Psoas muscle (tissue), 8 donors: Measurements from ENCODE around the gene ADGRF3. TPM values are rescaled to one million over a fixed set of nuclear protein-coding genes. Genes with fewer than 3 reads are reported as not detected.

Experiments
- ATAC-seq, 4 donors: fragments of 200-7000 bp; cut with Tn5 transposase; one replicate each; pipeline ENCODE4 v1.9.1; 2020; ENCODE audit warnings: moderate library complexity in 3 of 4, mild to moderate bottlenecking in 2 of 4
- DNase-seq, 2 donors: peaks; one replicate each; pipeline ENCODE4 v3.0.0-alpha.2; 2020
- H3K27ac ChIP-seq: fragments of 200-600 bp; one replicate; pipeline ENCODE4 v1.8.0; 2022
- H3K27me3 ChIP-seq, 3 donors: fragments of 200-600 bp in 1 of 3; one replicate each; pipeline versions ENCODE4 v1.6.1 to v1.8.0; 2013 to 2022; ENCODE audit warnings: low read length in 2 of 3, mild to moderate bottlenecking in 2 of 3, moderate library complexity in 1 of 3; ENCODE audit not compliant: insufficient read depth in 3 of 3
- H3K36me3 ChIP-seq, 2 donors: fragments of 200-600 bp in 1 of 2; one replicate each; pipeline versions ENCODE4 v1.6.1 to v1.8.0; 2013 to 2022; ENCODE audit warnings: low read depth in 1 of 2, mild to moderate bottlenecking in 1 of 2, moderate library complexity in 1 of 2; ENCODE audit not compliant: insufficient read depth in 1 of 2
- H3K4me1 ChIP-seq: fragments of 200-600 bp; one replicate; pipeline ENCODE4 v1.8.0; 2022
- H3K4me3 ChIP-seq: fragments of 200-600 bp; one replicate; pipeline ENCODE4 v1.8.0; 2022; ENCODE audit warnings: mild to moderate bottlenecking
- H3K9me3 ChIP-seq: fragments of 200-600 bp; one replicate; pipeline ENCODE4 v1.8.0; 2022
- WGBS, 3 donors: extraction: QIAGEN DNeasy Blood & Tissue Kit; methylation state at CpG; one replicate each; pipeline versions ENCODE4 v1.1.6 to v1.1.7; 2013; 5-methylcytosine and 5-hydroxymethylcytosine counted together
- intact Hi-C, 2 donors: fragments of 100-400 bp; cut with DNase I; formaldehyde crosslinking; loops; one replicate each; pipeline versions ENCODE4 v1.11.0 to v1.14.2; 2022
- polyA plus RNA-seq, 3 donors: library from polyadenylated mRNA; stranded (reverse); fragments of 200-250 nt; gene quantifications; one replicate each; pipeline ENCODE4 v1.2.3, GENCODE V29; 2013
- total RNA-seq, 4 donors: library from RNA; stranded (reverse); fragmentation: NEBNext Ultra II Directional in 2 of 4; extraction: Animal tissue kit (Norgen Biotek cat#: 25700) in 2 of 4; gene quantifications; one replicate each; pipeline versions ENCODE4 v1.2.1 to v1.2.4, GENCODE V29; 2021 to 2023
- TF ChIP-seq, protein P1 (sequence below): fragments of 200-600 bp; IDR thresholded peaks from one replicate; pipeline ENCODE4 v1.8.0; 2022; ENCODE audit warnings: antibody characterized with exemption
- donor health status: healthy with polysubstance abuse.
- donor health status: DM: no; HTN: no; CAD: no; lungs with moderate emphysema.
- donor health status: Bipolar disorder and iron deficiency.
- donor health status: healthy.
- donor health status: DM: yes; HTN: yes; CAD: no.
- donor health status: DM: no; HTN: no; CAD: no.
- donor health status: DM: no; HTN: no; CAD: no.
- donor health status: DM: yes; HTN: yes; CAD: no.

ADGRF3 gene
- total and polyA plus RNA-seq, 7 donors: 0.03 to 0.48 (median 0.18) TPM; not detected in 3

GRCh38 chr2:26285931-26286330, 60.7 kb downstream of the ADGRF3 start:
- intact Hi-C loops: no loop called here
- Histone ChIP-seq H3K27me3 (no peaks in the 10 kb centered on the region), H3K36me3 (peaks cover 27 to 100% of the 10 kb centered on the region in 2 donors), H3K4me3 (no peak overlapping the region), H3K4me1 (no peaks in the 10 kb centered on the region), H3K27ac (no peak overlapping the region), H3K9me3 (no peaks in the 10 kb centered on the region)
- DNase-seq: no peak
- no peak for ATAC-seq
- TF ChIP-seq, protein P1, sequence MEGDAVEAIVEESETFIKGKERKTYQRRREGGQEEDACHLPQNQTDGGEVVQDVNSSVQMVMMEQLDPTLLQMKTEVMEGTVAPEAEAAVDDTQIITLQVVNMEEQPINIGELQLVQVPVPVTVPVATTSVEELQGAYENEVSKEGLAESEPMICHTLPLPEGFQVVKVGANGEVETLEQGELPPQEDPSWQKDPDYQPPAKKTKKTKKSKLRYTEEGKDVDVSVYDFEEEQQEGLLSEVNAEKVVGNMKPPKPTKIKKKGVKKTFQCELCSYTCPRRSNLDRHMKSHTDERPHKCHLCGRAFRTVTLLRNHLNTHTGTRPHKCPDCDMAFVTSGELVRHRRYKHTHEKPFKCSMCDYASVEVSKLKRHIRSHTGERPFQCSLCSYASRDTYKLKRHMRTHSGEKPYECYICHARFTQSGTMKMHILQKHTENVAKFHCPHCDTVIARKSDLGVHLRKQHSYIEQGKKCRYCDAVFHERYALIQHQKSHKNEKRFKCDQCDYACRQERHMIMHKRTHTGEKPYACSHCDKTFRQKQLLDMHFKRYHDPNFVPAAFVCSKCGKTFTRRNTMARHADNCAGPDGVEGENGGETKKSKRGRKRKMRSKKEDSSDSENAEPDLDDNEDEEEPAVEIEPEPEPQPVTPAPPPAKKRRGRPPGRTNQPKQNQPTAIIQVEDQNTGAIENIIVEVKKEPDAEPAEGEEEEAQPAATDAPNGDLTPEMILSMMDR: no peak
- WGBS, 3 donors: 88 to 93% (median 91%) methylated on average over 3 of the region's 3 CpGs

- H3K4me1 ChIP-seq: no peaks in the 10 kb centered on the region
- intact Hi-C loops: loop anchor here in 1 of 2 donors (5.0 kb wide), 1 partner anchor 72 kb away; no protein-coding TSS in a partner anchor
- no peaks in the 10 kb centered on the region for H3K9me3 ChIP-seq
- H3K27me3 ChIP-seq: no peaks in the 10 kb centered on the region
- WGBS, 3 donors: 94 to 98% (median 97%) methylated on average over 3 of the region's 3 CpGs
- ATAC-seq: peak in 2 of 4 donors; percentile 26 to 41
- H3K36me3 ChIP-seq: peaks cover 26 to 100% of the 10 kb centered on the region in 2 donors
- DNase-seq: no peak
- no peak overlapping the region for H3K27ac ChIP-seq
- TF ChIP-seq, protein P1: no peak
- no peak overlapping the region for H3K4me3 ChIP-seq
Measured at GRCh38 chr2:26284132-26284531, 62.5 kb downstream of the ADGRF3 start.

- H3K4me1 ChIP-seq: no peaks in the 10 kb centered on the region
- intact Hi-C loops: loop anchor here in 1 of 2 donors (5.0 kb wide), 1 partner anchor 71 kb away; no protein-coding TSS in a partner anchor
- TF ChIP-seq, protein P1: no peak
- WGBS, 3 donors: 88 to 93% (median 90%) methylated on average over 2 of the region's 2 CpGs
- H3K9me3 ChIP-seq: no peaks in the 10 kb centered on the region
- no peaks in the 10 kb centered on the region for H3K27me3 ChIP-seq
- H3K27ac ChIP-seq: no peak overlapping the region
- no peak overlapping the region for H3K4me3 ChIP-seq
- peaks cover 26 to 100% of the 10 kb centered on the region in 2 donors for H3K36me3 ChIP-seq
- no peak for DNase-seq
- no peak for ATAC-seq
Measured at GRCh38 chr2:26283606-26284005, 63.0 kb downstream of the ADGRF3 start.

DNA sequence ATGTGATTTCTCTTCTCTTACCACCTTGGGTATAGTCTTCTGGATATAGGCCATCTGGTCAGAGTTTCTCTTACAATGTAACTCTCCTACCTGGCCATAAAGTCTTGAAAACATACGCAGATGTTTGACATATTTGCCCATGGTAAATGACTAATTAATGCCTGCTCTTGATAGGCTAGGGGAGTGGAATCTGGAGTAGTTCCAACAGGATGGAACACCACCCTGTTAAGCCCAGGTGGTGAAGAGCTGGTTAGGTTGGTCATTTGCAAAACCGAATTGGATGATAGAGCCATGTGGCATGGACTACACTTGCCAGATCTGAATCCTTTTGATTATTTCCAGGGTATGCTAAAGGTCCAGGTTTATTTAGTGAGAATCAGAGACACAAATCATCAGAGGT, 65.4 kb downstream of the ADGRF3 start:
- 90 to 91% (median 90%) methylated on average over 2 of the region's 2 CpGs for WGBS, 3 donors
- no peak overlapping the region for H3K27ac ChIP-seq
- H3K36me3 ChIP-seq: peaks cover 21 to 100% of the 10 kb centered on the region in 2 donors
- ATAC-seq (no peak), DNase-seq (no peak)
- H3K27me3 ChIP-seq: no peaks in the 10 kb centered on the region
- intact Hi-C loops: loop anchor here in 1 of 2 donors (5.0 kb wide), 1 partner anchor 69 kb away; no protein-coding TSS in a partner anchor
- H3K4me1 ChIP-seq: no peaks in the 10 kb centered on the region
- TF ChIP-seq, protein P1: no peak
- H3K9me3 ChIP-seq: no peaks in the 10 kb centered on the region
- H3K4me3 ChIP-seq: no peak overlapping the region

DNA sequence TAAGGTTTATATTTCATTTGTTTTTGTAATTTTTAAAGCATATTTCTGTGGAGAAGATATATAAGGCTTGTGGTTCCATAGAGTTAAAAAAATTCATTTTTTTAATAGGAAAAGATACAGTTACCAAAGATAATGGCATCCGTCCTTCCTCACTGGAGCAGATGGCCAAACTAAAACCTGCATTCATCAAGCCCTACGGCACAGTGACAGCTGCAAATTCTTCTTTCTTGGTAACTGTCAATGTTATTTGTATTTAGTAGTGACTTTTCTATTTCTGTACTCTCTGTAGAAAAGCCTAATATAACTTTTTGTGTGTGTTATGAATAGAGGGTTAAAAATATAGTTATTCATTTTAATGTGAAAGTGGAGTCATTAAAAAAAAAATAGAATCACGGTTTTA, 66.7 kb downstream of the ADGRF3 start:
- no peaks in the 10 kb centered on the region for H3K9me3 ChIP-seq
- ATAC-seq (no peak), DNase-seq (no peak)
- H3K4me3 ChIP-seq: no peak overlapping the region
- 49 to 61% (median 55%) methylated on average over 3 of the region's 3 CpGs for WGBS, 3 donors
- peaks cover 18 to 95% of the 10 kb centered on the region in 2 donors for H3K36me3 ChIP-seq
- TF ChIP-seq, protein P1: no peak
- peaks cover 6% of the 10 kb centered on the region for H3K4me1 ChIP-seq
- no peaks in the 10 kb centered on the region for H3K27me3 ChIP-seq
- intact Hi-C loops: loop anchor here (5.0 kb wide), 2 partner anchors 38 to 68 kb away; partner anchors contain the start of genes HADHA (in 1 of the 2) and HADHB (in 1 of the 2)
- no peak overlapping the region for H3K27ac ChIP-seq
